SW480 (cell line): ENCODE measurements around the gene KIF21B.

ENCODE experiments used
- DNase-seq: peaks from one replicate; pipeline ENCODE4 v3.0.0-alpha.2; 2016; ENCODE audit warnings: low spot score

The KIF21B gene

GRCh38 chr1:201023517-201023902, at the start of gene KIF21B:
Gene KIF21B (minus strand): TSS chr1:201023714. CDS start chr1:201023383, 331 bp downstream.
- peak; percentile 71 for DNase-seq

GRCh38 chr1:201072922-201073321, 49.4 kb upstream of the KIF21B start:
- DNase-seq: no peak

GRCh38 chr1:201072149-201072548, 48.6 kb upstream of the KIF21B start:
- DNase-seq: peak; percentile 56

- no peak for DNase-seq
Observed at GRCh38 chr1:201069636-201070035, 46.1 kb upstream of the KIF21B start.

- no peak for DNase-seq
Observed at GRCh38 chr1:201068976-201069375, 45.5 kb upstream of the KIF21B start.

- DNase-seq: no peak
Observed at GRCh38 chr1:201066986-201067385, 43.5 kb upstream of the KIF21B start.

GRCh38 chr1:201065686-201066085, 42.2 kb upstream of the KIF21B start:
- no peak for DNase-seq

- no peak for DNase-seq
Observed at GRCh38 chr1:201064806-201065205, 41.3 kb upstream of the KIF21B start.

GRCh38 chr1:201063145-201063544, 39.6 kb upstream of the KIF21B start:
- no peak for DNase-seq

- DNase-seq: no peak
Observed at GRCh38 chr1:201062511-201063091, 39.1 kb upstream of the KIF21B start.

- DNase-seq: no peak
Observed at GRCh38 chr1:201061886-201062285, 38.4 kb upstream of the KIF21B start.

GRCh38 chr1:201061049-201061448, 37.5 kb upstream of the KIF21B start:
- DNase-seq: no peak

GRCh38 chr1:201060586-201060985, 37.1 kb upstream of the KIF21B start:
- peak; percentile 60 for DNase-seq

GRCh38 chr1:201059871-201060555, 36.5 kb upstream of the KIF21B start:
- DNase-seq: no peak

GRCh38 chr1:201059401-201059800, 35.9 kb upstream of the KIF21B start:
- no peak for DNase-seq

GRCh38 chr1:201054091-201054543, 30.6 kb upstream of the KIF21B start:
- no peak for DNase-seq

GRCh38 chr1:201053155-201053860, 29.8 kb upstream of the KIF21B start:
- no peak for DNase-seq

GRCh38 chr1:201051399-201051798, 27.9 kb upstream of the KIF21B start:
- DNase-seq: no peak

GRCh38 chr1:201050515-201051277, 27.2 kb upstream of the KIF21B start:
- DNase-seq: no peak

GRCh38 chr1:201049248-201049831, 25.8 kb upstream of the KIF21B start:
- peak; percentile 60 for DNase-seq

- DNase-seq: no peak
Observed at GRCh38 chr1:201048521-201048920, 25.0 kb upstream of the KIF21B start.

- DNase-seq: no peak
Observed at GRCh38 chr1:201044119-201044518, 20.6 kb upstream of the KIF21B start.
